SIG-M5 (cell line): ENCODE measurements around the gene DNAJA2.
"Not testable (repeated sequence)": the region's sequence is repeated elsewhere in the genome, so short reads cannot be mapped to it uniquely, and the experiment has no call there.

ENCODE experiments used
- DNase-seq: peaks from one replicate; lab custom pipeline; 2025; lab: John Stamatoyannopoulos, UW

The DNAJA2 gene

DNA sequence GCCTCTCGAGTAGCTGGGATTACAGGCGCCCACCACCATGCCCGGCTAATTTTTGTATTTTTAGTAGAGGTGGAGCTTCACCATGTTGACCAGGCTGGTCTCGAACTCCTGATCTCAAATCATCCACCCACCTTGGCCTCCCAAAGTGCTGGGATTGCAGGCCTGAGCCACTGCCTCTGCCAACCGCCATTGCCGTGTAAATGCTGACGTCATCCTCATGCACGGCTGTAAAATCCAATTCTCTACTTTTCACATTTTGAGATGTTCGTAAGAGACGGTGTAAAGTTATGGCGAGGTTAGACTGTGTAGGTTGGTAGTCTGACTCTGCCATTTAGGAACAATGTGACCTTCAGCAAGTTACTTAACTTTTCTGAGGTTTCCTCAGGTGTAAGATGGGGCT is 1.7 kb upstream of the DNAJA2 start:
- no peak for DNase-seq

DNA sequence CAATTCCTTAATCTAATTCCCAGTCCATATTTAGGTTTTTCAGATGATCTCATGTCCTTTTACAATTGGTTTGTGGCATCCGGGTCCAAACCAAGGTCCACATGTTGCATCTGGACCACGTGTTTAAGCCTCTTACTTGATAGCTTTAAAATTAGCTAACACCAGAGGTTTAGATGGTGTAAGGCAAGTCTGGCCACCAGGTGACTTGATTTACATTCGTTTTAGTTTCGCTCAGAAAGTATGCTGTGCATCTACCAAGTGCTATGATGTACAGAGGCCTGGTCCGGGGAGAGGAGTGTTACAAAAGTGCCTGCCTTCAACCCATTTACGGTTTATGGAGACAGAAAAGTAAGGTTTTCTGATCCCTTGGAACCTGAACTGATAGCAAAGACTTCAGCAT is 878 bp upstream of the DNAJA2 start:
- DNase-seq: no peak

DNA sequence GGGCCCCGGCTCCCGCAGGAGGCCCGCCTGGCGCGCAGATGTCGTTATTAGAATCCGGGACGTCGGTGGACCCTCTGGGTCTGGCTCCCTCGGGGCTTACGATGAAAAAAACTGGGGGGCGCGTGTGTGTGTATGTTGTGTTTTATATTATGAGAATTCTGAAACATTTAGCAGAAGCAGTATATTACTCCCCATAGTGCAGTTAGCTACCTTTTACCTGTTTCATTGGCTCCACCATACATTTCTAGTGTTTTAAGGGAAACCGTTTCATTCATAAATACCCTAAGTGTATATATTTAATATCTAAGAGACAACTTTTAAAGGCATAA is 486 bp upstream of the DNAJA2 start:
- DNase-seq: no peak

DNA sequence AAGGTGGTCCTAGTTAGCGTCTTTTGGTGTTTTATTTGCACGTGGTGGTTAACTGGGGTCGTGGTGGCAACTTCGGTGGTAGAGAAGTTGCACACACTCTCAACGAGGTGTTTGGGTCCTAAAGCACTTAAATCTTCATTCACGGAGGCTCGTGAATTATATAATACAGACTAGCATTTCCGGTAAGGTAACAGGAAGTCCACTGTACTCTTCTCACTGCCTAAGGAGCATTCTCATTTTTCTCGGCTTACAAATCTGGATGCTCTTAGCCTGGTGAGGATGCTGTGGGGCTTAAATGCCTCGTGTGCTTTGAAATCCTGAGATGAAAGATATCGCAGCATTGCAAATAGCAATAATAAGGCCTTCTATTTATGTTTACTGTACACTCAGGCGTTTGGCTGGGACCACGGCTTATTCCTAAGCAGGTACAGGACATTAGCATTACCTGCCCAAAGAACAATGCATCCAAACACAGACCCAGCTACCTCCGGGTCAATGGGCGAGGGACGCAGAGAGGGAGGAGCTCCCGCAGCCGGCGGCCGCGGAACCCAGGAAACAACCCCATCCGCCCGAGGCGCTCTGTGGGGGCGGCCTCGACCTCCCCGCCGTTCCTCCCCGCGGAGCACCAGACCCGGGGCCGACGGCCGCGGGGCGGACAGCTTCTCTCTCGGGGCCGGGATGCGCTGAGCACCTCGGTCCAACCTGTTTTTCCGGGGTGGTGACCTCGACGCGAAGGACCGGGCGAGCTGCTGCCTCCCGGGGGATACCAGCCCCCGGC is 856 bp downstream of the DNAJA2 start:
- DNase-seq: no peak

DNA sequence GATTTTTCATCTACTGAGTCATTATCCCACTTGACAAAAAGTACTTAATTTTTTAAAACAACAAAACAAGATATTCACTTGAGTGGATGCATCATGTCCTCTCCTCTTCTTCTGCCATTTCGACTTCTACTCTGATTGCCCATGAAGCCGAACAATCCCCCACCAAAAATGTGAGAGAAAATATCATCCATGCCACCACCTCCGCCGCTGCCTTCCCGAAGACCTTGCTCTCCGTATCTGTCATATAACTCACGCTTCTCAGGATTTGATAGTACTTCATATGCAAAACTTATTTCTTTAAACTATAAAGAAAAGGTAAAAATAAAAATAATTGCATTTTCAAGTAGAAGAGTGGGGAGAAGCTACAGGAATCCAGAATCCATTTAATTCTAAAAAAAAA is 2.2 kb downstream of the DNAJA2 start:
- DNase-seq: no peak

DNA sequence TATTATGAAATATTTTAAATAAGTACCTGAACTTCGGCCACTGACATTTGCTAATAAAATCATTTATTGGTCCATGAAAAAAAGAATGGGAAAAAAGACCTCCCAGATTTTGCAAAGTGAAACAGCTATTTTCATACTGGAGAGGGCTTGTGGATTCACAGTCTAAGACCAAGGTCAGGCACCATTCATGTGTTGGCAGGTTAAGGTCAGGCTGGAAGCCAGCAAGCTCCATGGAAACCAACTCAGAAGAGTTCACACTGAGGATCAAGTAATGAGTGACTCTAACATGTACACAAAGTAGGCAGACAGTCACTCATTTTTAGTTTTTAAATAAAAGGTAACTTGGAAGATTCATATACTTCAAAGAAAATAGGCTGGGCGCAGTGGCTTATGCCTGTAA is 3.4 kb downstream of the DNAJA2 start:
- DNase-seq: no peak

DNA sequence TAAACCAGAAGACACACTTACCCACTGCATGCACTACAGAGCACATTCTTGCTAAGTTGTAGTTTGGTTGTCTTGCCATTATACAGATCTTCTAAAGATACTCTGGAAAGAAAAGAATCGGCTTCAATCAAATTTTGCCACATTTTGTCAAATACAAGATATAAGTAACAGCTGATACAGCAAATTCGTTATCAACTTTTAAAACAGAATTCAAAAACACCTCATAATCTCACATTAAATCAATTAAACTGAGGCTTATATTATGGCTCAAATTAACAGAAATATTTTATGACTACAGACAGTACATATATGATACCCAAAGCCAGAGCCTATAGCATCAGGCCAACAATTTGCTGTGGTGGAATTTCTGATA is 5.4 kb downstream of the DNAJA2 start:
- DNase-seq: no peak

DNA sequence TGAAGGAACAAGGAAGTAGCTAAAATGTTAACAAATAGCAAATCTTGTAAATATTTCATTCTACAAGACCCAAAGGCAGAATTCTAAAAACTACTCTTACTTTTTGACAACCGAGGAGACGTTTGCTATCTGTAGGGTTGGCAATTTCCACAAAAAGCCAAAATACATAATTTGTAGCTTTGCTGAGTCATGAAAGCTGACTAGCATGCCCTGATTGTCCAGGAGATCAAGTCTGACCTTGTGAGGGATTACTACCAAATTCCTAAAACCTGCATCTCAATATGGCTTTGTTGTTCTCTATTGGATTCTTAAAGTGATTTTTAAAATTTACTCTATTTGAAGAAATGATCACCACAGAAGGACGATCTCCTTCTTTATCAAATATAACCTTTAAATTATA is 10.8 kb downstream of the DNAJA2 start:
- no peak for DNase-seq

DNA sequence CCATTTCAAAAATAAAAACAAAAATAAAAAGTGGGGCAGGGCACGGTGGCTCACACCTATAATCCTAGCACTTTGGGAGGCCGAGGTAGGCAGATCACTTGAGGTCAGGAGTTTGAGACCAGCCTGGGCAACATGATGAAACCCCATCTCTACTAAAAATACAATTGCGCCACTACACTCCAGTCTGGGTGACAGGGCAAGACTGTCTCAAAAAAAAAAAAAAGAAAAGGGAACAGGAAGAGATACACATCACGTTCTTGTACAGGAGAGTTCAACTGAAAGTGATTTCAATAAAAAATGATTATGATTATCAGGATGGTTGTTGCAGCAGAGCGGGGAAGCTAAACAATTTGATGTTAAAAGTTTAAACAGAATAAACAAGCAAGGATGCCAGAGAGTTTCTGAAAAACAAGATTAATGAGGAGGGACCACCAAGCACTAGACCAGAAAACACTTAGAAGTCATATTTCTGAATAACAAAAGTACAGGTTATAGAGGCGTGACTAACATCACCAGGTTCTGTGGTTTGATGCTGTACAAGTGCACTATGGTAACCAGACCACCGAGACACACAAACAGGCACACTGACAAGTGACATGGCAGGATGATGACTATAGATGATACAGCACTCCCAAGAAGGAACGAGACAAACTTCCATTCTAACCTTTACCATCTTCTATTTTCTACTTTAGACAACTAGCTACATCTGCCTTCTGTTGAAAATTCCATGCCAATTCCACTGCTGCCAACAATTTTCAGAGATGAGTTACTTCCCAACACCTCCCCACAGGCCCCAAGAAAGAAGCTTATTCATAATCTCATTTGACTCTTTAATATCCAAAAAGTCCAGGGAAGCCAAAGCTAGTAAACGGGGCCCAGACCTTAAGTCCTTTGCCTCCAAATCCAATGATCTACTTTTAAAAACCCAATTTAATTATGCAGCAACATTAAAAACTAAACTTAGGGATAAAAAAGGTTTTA is 11.8 kb downstream of the DNAJA2 start:
- peak; percentile 11 for DNase-seq

DNA sequence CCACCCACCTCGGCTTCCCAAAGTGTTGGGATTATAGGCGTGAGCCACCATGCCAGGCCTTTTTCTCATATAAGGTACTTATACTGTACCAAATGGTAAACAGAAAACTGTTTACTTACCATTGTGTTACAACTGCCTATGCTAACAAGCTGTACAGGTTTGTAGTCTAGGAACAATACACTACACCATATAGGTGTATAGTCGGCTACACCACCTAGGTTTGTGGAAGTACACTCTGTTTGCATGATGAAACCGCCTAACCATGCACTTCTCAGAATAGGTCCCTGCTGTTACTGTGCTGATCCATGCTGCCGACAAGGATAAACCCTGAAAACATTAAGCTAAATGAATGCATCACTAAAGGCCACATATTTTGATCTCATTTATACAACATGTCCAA is 18.9 kb downstream of the DNAJA2 start:
- DNase-seq: no peak

DNA sequence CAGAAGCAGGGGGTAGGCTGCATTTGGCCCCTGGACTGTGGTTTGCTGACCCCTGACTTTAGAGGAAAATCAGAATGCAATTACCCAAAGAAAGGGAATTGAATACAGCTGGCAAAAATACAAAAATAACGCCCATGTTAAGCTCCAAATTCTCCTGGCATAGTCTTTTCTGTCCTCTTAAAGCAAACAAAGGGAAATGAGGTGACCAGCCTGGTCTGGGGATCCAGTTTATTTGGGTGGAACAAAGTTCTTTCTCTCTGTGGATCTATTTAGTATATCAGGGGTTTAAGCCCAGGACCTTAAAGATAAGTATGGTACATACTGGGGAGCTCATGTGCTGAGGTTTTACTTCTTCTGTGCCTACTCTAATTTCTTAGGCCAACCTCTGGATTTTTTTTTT is 23.5 kb downstream of the DNAJA2 start:
- no peak for DNase-seq

DNA sequence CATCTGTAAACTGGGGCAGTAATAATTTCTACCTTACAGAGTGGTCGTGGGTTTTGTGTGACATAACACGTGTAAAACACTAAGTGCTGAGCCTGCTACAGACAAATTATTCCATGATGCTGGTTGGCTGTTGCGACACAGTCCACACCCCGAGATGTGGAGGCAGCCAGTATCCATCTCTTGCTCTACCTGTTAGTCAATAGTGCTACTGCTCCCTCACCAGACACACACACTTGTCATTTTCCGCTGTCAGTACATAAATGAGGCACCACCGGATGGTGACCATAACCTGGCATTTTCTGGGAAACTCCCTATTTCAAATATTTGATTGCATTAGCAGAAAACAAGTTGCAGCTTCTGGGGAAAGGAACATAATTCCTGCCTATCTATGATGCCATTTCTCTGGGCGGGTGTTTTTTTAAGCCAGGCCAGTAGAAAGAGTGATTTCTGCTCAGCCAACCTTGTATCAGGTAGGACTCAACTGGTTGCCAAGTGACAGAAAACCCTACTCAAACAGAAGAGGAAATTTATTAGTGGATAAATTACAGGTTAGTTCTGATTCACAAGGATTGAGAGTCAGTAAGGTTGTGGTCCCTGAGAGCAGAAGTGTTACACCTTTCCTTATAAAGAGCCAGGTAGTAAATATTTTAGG is 24.1 kb downstream of the DNAJA2 start:
- DNase-seq: no peak

DNA sequence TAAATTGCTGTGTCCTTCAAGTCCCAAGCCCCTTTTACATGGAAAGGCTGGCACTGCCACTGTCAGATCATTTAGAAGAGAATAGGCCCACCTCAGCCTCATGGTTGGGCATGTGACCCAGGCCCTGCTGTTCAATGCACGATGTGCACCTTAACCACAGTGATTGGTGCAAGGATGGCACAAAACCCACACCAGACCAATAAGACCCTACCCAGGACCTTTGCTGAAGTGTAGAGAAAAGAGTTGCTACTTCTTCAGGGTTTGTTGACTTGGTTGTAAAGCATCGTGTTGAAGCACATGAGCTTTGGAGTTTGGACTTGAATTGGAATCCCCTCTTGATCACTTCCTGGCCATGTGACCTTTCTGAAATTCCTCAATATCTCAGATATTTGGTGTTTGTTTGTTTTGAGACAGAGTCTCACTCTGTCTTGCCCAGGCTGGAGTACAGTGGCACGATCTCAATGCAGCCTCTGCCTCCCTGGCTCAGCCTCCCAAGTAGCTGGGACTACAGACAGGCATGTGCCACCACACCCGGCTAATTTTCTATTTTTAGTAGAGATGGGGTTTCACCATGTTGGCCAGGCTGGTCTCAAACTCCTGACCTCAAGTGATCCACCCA is 24.8 kb downstream of the DNAJA2 start:
- no peak for DNase-seq

DNA sequence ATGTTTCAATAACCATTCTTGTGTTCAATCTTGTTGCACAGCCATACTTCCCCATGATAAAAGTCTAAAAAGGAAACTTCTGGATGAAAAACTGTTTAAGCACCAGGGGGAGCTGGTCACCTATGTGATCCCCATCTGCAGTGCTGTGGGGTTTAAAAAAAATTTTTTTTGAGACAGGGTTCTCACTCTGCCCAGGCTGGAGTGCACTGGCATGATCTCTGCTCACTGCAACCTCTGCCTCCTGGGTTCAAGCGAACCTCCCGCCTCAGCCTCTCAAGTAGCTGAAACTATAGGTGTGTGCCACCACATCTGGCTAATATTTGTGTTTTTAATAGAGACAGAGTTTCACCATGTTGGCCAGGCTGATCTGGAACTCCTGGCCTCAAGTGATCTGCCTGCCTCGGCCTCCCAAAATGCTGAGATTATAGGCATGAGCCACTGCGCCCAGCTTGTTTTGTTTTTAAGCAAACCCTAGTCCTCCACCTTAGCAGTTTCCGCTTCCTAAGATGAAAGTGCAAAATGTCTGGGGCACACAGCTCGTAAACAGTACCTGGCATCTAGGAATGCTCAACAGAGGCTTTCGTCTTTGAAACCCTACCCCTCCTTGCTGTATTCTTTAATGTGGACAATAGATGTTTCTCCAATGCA is 25.4 kb downstream of the DNAJA2 start:
- no peak for DNase-seq

DNA sequence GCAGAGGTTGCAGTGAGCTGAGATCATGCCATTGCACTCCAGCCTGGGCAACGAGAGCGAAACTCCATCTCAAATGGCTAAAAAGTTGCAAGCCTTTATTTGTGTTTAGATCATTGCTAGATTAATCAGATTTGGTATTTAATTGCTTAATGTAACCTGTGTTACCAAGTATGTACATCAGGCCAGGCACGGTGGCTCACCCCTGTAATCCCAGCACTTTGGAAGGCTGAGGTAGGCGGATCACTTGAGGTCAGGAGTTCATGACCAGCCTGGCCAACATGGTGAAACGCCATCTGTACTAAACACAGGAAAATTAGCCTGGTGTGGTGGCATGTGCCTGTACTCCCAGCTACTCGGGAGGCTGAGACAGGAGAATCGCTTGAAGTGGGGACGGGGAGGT is 28.8 kb downstream of the DNAJA2 start:
- not testable (repeated sequence) for DNase-seq

DNA sequence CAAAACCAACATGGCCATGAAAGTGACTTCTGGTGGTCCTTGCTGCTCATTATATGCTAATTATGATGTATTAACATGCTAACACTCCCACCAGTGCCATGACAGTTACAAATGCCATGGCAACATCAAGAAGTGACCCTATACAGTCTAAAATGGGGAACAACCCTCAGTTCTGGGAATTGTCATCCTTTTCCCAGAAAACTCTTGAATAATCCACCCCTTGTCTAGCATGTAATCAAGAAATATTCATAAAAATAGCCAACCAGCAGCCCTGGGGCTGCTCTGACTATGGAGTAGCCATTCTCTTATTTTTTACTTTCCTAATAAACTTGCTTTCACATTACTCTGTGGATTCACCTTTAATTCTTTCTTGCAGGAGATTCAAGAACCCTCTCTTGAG is 35.9 kb downstream of the DNAJA2 start:
- DNase-seq: no peak

DNA sequence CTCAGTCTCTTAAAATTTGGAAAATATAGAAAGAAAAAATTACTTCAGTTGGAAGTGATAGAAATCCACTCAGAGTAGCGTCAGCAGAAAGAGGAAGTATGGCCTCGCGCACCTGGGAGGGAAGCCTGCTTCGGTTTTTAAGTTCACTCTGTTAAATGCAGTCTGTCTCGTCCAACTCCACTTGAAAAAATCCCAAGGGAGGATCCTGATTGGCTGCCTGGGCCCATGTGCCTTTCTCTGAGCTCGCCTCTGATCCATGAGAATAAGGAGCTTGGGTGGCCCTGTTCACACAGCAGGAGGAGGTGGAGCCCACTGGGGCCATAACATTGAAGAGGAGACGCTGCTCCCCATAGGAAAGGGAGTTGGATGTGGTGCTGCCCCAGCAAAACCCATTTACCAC is 40.7 kb downstream of the DNAJA2 start:
- DNase-seq: no peak

DNA sequence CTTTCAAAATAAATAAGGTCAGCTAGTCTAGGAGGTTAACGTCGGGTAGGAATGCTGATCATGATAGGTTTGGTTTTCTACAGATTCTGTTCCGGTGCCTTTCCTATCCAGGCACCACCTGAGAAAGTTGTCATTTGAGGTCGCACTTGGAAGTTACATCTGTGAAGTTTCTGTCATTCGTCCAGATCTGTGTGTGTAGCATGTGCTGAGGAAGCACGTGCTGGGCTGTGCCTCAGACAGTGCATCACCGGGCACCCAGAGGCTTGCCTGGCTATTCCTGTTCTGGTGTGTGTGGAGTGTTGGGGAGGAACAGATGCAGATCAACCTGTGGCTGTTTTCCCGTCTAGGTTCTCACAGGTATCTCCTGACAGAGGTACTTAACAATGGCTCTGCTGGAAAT is 42.6 kb downstream of the DNAJA2 start:
- DNase-seq: no peak

DNA sequence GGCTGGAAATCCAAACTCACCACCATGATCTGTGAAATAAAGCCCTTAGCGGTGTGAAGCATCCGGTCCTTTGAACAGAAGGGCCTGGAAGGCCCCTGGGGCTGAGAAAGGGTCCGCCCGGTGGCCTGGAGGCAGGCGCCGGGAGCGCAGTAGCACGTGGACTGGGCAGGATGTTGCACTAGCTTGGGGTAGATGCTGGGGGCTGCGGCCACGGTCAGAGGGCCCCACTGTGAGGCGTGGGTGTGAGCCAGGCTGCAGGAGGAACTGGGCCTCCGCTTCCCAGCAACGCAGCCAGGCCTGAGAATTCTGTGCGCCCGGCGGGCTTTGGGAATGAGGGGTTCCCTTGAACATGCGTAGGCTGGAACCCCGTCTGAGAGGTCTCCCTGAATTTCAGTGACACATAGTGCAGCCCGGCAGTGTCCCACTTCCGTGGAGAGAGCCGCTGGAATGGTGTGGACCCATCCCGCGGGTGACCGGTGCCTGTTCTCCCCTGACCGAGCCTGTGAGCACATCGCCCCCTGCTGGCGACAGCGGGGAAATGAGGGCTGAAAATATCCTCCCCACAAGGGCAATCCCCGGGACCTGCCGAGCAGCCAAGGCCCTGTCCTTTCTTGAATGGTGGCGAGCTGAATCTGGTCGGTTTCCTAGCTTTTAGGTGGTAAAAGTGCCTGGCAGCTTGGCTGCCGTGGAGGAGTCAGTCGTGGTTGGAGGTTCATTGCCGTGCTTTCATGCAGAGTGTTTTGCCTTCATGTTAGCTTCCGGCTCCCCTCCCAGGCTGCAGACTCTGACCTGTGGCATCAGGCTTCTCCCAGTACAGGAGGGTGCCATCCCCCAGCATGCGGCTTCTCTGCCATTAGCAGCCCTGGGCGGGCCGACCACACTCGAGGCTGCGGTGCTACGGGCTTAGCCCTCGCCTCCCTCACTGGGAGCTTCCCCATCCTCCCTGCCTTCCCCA is 43.8 kb downstream of the DNAJA2 start:
- DNase-seq: no peak

DNA sequence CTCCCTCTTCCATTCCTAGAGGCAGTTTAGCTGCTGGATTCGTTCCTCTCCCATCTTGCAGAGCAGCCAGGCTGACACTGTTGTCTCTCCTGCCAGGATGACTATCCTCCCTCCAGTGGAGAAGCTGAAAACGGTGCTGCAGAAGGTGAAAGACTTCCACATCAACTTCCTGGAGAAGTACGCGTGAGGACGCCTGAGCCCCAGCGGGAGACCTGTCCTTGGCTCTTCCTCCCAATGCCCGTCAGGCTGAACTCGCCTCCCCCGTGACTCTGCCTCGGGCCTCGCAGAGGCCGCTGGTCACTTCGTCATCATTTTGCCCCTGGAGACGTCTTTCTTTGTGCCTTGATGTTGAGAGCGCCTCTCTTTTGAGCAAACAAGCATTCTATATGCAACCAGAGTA is 44.7 kb downstream of the DNAJA2 start:
- DNase-seq: no peak

DNA sequence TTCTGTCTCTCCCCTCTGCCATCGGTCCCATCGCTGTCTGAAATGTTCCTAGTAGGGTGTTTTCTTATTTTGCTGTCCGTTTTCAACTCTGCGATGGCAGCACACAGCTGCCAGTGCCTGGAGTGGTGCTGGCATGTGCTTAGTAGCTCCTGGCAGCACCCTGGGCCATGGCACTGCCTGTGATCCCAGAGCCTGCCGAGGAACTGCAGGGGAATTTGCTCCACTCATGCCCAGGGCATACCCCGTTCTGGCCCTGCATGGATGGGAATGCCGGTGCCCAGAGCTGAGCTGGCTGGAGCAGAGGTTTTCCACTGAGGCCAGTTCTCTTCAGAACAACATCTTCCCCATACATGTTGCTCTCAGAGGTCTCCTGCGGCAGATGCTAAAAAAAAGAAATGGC is 46.2 kb downstream of the DNAJA2 start:
- no peak for DNase-seq
